Cardiac muscle cell (in vitro differentiated cells and primary cell): ENCODE data around the gene IFT122. TPM values are rescaled to one million over a fixed set of nuclear protein-coding genes. Genes with fewer than 3 reads are reported as not detected.

Source experiments
- DNase-seq, 2 donors: peaks; one replicate each; pipeline versions ENCODE4 v3.0.0 to v3.0.0-alpha.2; 2010 to 2017; ENCODE audit warnings: low read depth in 1 of 2, low spot score in 1 of 2
- H3K27ac ChIP-seq: fragments of 200-600 bp; sonication (generic); 2 replicates; pipeline ENCODE4 v1.5.1; 2016
- H3K27me3 ChIP-seq: fragments of 200-600 bp; sonication (generic); 2 replicates; pipeline ENCODE4 v1.6.0; 2016; ENCODE audit warnings: control low read depth
- H3K36me3 ChIP-seq: fragments of 200-600 bp; sonication (generic); 2 replicates; pipeline ENCODE4 v1.5.1; 2016; ENCODE audit warnings: control low read depth
- H3K4me1 ChIP-seq: fragments of 200-600 bp; sonication (generic); 2 replicates; pipeline ENCODE4 v1.8.1; 2017; ENCODE audit warnings: low read depth, mild to moderate bottlenecking, mixed run types
- H3K4me3 ChIP-seq: fragments of 200-600 bp; sonication (generic); 2 replicates; pipeline ENCODE4 v1.5.1; 2016; ENCODE audit warnings: mild to moderate bottlenecking
- H3K9me3 ChIP-seq: fragments of 200-600 bp; sonication (generic); 2 replicates; pipeline ENCODE4 v1.5.1; 2017; ENCODE audit warnings: low read depth, mild to moderate bottlenecking, control low read depth
- polyA plus RNA-seq: library from polyadenylated mRNA; unstranded; fragments of >200 nt; fragmentation: Nextera tagmentation; extraction: Ambion mirVana; gene quantifications from 2 replicates; pipeline ENCODE4 v1.2.1, GENCODE V29; 2016
- total RNA-seq: library from RNA; depleted of rRNA; stranded (reverse); fragments of >200 nt; gene quantifications from 2 replicates; pipeline ENCODE4 v1.2.3, GENCODE V29; 2016
- TF ChIP-seq, protein P1 (sequence below): IDR thresholded peaks from 2 replicates; pipeline ENCODE4 v1.5.1; 2012; ENCODE audit warnings: low read depth, mild to moderate bottlenecking, low read length

The IFT122 gene
- total and polyA plus RNA-seq, 2 experiments from 2014 or later: 21.9 to 31.5 TPM

DNA sequence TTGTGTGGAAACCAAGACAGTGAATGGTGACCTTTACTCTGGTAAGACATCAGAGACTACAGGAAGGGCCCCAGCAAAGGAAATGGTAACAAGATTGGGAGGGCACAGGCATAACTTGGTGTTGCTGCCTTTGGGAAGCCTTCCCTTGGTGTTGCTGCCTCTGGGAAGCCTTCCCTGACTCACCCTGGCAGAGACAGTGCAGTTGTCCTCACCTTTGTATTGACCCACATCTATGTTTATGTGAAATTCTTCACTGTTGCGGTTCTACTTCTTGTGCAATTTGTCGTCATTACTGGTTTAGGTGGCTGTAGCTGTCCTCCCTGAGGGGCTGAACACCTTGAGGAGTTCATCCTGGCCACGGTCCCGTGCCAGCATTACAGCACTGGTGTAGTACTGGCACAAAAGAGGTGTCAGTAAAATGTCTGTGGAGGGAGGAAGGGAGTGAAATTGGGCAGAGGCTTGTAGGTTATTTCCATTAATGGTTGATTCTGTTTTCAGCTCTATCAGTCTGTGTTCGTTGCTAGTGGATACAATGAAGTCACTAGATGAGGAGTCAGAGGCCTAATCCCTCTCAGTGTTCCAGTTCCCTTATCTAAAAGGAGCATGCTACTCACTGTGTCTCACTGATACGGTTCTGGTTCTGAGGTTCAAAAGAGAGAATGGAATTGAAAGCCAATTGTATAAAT is 21.6 kb downstream of the IFT122 start:
- H3K36me3 ChIP-seq: no peaks in the 10 kb centered on the region
- H3K4me1 ChIP-seq: peaks cover 11% of the 10 kb centered on the region
- no peaks in the 10 kb centered on the region for H3K27me3 ChIP-seq
- DNase-seq: peak in 1 of 2 donors; percentile 82
- H3K4me3 ChIP-seq: no peak overlapping the region
- TF ChIP-seq, protein P1, sequence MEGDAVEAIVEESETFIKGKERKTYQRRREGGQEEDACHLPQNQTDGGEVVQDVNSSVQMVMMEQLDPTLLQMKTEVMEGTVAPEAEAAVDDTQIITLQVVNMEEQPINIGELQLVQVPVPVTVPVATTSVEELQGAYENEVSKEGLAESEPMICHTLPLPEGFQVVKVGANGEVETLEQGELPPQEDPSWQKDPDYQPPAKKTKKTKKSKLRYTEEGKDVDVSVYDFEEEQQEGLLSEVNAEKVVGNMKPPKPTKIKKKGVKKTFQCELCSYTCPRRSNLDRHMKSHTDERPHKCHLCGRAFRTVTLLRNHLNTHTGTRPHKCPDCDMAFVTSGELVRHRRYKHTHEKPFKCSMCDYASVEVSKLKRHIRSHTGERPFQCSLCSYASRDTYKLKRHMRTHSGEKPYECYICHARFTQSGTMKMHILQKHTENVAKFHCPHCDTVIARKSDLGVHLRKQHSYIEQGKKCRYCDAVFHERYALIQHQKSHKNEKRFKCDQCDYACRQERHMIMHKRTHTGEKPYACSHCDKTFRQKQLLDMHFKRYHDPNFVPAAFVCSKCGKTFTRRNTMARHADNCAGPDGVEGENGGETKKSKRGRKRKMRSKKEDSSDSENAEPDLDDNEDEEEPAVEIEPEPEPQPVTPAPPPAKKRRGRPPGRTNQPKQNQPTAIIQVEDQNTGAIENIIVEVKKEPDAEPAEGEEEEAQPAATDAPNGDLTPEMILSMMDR: no peak
- H3K9me3 ChIP-seq: no peaks in the 10 kb centered on the region
- peak overlapping the region; percentile 4 for H3K27ac ChIP-seq

DNA sequence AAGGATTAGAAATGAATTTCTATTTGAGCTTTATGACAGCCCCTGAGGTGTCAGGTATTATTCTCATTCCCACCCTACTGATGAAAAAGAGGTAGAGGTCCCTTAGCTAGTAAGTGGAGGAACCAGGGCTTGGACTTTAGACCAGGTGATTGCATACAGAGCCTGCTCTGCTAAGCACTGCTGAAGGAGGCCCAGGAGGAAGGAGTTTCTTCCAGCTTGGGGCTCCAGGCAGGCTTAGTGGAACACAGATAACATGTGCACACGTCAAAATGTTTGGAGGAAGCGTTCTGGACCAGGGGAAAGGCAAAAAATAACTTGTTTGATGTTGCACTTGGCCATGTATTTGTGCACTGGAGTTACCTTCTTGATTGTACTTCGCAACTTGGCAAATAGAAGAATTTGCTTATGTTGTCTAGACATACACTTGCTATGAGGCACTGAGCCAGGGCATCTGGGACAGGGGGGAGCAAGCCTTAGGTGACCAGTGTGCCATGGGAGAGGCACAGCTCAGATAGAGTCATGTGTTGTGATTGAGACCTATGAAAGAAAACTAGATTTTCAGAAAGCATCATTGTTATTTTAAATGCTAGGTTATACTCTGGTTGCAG is 22.4 kb downstream of the IFT122 start:
- Histone ChIP-seq H3K36me3 (no peaks in the 10 kb centered on the region), H3K27me3 (no peaks in the 10 kb centered on the region), H3K9me3 (no peaks in the 10 kb centered on the region), H3K4me1 (peaks cover 11% of the 10 kb centered on the region), H3K4me3 (no peak overlapping the region), H3K27ac (no peak overlapping the region)
- no peak for DNase-seq
- TF ChIP-seq, protein P1: no peak

DNA sequence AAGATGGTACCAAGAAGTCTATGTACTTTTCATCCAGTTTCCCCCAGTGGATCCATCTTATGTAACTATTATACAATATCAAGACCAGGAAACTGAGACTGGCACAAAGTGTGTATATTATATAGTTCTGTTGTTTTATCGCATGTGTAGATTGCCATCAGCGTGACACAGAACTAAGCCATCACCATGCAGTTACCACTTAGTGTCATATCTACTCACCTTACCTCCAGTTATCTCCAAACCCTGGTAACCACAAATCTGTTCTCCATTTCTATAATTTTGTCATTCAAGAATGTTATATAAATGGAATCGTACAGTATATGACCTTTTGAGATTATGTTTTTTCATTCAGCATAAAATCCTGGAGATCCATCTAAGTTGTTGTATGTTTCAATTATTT is 23.1 kb downstream of the IFT122 start:
- Histone ChIP-seq H3K36me3 (no peaks in the 10 kb centered on the region), H3K27ac (no peak overlapping the region), H3K4me1 (peaks cover 11% of the 10 kb centered on the region), H3K4me3 (no peak overlapping the region), H3K27me3 (no peaks in the 10 kb centered on the region), H3K9me3 (no peaks in the 10 kb centered on the region)
- TF ChIP-seq, protein P1: no peak
- no peak for DNase-seq

DNA sequence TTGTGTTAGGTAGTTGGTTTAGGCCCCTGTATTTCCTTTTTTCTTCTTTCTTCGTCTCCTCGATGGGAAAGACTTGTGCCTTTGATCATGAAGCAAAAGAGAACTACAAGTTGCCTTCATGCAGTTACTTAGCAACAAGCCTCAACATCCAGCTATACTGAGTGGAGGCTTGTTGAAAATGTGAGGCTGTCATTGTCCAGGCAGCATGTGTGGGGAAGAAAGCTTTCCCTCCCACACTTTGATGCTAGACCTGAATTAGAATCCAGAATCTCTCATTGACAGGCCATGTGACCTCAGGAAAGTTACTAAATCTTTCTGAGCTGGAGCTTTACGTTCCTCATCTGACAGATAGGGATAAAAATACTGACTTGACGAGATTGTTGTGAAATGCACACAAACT is 23.7 kb downstream of the IFT122 start:
- Histone ChIP-seq H3K27ac (no peak overlapping the region), H3K36me3 (no peaks in the 10 kb centered on the region), H3K9me3 (no peaks in the 10 kb centered on the region), H3K27me3 (no peaks in the 10 kb centered on the region), H3K4me3 (no peak overlapping the region), H3K4me1 (peaks cover 15% of the 10 kb centered on the region)
- TF ChIP-seq, protein P1: no peak
- no peak for DNase-seq

DNA sequence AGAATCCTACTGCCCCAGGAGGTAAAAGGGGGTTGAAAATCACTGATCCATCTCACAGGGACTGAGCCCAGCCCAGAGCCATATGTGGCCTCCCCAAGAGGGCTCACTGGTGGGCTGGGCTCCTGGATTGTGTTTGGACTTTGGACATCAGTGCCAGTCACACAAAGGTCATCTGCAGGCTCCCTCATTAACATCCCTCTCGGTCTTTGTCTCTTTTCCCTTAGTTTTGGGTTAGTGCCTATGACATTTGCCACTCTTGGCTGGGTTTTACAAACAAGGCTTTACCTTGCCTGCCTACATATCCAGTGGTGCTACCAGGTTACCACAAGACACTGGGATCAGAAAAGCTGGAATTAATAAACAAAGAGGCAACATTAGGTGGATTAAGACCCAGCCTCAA is 27.9 kb downstream of the IFT122 start:
- H3K36me3 ChIP-seq: no peaks in the 10 kb centered on the region
- no peak overlapping the region for H3K4me3 ChIP-seq
- H3K27me3 ChIP-seq: no peaks in the 10 kb centered on the region
- peaks cover 18% of the 10 kb centered on the region for H3K4me1 ChIP-seq
- no peaks in the 10 kb centered on the region for H3K9me3 ChIP-seq
- TF ChIP-seq, protein P1: no peak
- H3K27ac ChIP-seq: no peak overlapping the region
- no peak for DNase-seq
